Measurements from ENCODE around the gene C1QL3.

DNA sequence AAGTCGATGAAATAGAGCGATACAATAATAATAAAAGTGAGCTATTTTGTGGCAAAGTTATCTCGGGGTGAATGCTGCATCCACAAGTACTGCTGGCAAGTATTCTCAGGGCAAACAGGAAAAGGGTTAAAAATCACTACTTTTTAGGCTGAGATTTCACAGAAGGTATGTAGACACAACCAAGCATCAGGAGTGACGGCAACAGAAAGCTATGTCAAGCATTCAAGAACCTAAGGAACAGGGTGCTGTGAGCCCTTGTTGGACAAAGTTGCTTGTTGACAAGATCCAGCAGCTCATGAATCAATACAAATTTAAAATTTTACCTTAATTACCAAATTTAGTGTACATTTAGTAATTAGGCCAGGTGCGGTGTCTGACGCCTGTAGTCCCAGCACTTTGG lies 41.2 kb upstream of the C1QL3 start:
- TF ChIP-seq, protein P1, sequence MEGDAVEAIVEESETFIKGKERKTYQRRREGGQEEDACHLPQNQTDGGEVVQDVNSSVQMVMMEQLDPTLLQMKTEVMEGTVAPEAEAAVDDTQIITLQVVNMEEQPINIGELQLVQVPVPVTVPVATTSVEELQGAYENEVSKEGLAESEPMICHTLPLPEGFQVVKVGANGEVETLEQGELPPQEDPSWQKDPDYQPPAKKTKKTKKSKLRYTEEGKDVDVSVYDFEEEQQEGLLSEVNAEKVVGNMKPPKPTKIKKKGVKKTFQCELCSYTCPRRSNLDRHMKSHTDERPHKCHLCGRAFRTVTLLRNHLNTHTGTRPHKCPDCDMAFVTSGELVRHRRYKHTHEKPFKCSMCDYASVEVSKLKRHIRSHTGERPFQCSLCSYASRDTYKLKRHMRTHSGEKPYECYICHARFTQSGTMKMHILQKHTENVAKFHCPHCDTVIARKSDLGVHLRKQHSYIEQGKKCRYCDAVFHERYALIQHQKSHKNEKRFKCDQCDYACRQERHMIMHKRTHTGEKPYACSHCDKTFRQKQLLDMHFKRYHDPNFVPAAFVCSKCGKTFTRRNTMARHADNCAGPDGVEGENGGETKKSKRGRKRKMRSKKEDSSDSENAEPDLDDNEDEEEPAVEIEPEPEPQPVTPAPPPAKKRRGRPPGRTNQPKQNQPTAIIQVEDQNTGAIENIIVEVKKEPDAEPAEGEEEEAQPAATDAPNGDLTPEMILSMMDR (conservative IDR thresholded peaks at IDR 0.05; ENCODE audit: low read depth, low read length): no peak
- no peak for TF ChIP-seq RFX5 (IDR thresholded peaks at IDR 0.05; ENCODE audit: low read depth, low read length)
- TF ChIP-seq POLR2A (IDR thresholded peaks at IDR 0.05; ENCODE audit: low read depth, low read length): no peak
- TF ChIP-seq BHLHE40 (IDR thresholded peaks at IDR 0.05; ENCODE audit: low read depth, low read length): no peak
- TF ChIP-seq RAD21 (IDR thresholded peaks at IDR 0.05; ENCODE audit: low read length): no peak
